Femur (tissue), 1 donor: ENCODE measurements around the gene COL2A1.

Experiments
- DNase-seq: peaks from one replicate; pipeline ENCODE4 v3.0.0-alpha.2; 2017

COL2A1 gene

DNA sequence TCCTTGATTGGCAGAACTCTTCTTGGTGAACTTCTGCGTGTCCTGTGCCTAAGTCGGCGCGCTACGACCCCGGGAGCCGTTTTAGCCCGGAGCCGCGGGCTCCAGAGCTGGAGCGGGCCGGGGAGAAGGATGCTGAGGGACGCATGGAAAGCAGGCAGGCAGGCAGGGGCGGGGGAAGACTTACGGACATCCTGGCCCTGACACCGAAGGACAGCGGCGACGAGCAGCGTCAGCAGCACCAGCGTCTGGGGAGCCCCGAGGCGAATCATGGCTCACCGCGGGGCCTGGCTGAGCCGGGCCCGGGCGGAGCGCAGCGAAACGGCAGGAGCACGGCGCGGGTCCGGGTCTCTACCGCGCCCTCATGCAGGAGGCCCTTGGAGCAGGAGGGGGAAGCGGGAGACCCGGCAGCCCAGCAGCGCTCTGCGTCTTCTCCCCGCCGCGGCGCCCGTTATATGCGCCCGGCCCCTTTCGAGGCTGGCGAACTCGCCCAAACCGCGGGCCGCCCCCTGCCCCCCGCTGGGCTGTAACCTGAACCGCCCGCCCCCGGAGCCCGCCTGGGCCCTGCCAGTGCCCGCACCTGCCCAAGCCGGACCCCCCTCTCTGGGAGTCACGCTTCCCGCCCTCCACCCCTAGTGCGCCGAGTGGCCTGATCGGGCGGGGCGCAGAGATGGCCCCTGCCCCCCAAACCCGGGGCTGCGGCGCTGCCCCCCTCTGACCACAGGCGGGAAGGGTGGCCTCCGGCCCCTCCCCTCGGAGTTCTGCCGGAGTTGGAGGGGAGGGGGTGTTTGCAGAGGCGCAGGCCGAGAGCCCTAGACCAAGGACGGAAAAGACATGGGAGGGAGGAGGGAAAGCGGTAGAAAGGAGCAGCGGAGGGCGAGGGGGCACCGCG is at the start of gene COL2A1:
TSS of gene COL2A1 (minus strand) at position 424 of the 889 bp plus-strand sequence. CDS start at position 269, 155 bp downstream.
- DNase-seq: peak; percentile 84

DNA sequence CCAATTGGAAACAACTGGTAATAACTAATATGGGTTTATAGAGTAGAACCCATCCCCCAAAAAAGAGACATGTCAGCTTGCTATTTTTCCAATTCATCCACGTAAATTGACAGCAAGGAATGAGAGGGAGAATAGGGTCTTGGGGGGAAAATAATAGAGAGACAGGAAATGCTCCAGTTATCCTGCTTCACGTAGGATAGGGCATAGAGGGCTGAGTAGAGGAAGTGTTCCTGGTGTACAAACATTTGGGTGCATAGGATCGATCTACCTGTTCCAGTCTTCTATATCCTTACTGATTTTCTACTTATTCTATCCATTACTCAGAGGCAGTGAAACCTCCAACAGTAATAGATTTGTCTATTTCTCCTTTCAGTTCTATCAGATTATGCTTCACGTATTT is 49.6 kb upstream of the COL2A1 start:
- DNase-seq: no peak

DNA sequence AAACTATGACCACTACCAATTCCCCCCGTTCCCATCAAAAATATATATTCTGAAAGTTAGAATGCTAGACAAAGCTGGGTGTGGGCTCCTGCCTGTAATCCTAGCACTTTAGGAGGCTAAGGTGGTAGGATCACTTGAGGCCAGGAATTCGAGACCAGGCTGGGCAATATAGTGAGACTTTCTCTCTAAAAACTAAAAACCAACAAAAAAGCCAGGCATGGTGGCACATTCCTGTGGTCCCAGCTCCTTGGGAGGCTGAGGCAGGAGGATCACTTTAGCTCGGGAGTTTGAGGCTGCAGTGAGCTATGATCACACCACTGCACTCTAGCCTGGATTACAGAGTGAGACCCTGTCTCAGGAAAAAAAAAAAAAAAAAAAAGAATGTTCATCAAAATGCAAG is 48.8 kb upstream of the COL2A1 start:
- no peak for DNase-seq

DNA sequence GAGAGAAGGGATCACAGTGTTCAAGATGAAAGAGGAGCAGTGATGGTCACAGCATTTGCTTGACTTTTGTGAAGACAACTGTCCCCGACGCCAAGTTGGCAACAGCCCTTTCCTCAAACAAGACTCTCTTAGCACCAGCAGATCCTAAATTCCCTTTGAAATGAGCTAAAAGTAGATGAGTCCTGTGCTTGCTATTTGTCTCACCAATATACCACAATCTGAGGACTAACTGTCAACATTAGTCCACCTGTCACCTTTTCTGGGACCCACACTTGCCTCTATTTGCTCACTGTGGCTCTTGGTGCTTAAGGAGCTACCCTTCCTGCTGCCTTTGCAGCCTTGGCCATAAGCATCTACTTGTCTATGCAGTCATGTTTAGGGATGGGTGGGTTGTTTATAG is 47.4 kb upstream of the COL2A1 start:
- no peak for DNase-seq

DNA sequence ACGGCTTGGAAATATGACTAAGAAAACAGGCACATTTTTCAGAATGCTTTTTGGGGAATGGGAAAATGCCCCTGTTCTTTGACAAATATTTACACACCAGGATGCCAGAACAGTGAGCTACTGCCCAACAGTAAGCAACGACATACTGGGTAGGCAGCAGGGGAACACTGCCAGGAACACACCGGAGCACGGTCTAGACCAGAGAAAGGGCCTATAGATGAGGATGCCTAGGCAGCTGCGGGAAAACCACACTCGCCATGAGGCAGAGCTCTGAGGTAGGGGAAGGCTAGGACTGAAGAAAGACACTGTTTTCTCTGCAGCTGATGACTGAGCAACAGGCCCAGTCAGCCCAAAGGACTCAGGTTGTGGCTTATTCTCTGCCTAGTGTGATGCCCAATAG is 45.9 kb upstream of the COL2A1 start:
- DNase-seq: no peak

DNA sequence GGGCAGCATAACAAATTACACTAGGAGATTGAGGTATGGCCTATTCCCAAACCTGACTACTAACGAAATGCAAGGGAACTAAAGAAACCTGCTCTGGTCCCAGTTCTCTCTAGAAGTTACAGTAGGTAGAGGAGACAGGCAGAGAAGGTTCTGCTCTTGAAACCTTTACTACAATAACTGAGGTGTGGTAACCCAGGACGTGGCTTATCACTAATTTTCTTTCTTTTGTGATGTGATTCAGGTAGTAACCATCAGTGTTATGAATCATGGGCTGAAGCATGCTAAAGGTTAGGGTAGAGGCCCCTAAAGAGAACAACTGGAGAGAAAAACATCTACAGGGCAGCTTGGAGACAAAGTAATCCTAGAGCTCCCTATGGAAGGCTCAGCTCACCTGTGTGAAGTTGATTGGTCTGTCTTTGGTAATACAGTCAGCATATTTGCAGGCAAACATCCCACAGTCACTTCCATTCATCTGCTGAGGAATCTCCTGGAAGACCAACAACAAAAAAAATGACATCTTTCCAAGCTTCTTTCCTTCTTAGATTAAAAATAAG is 41.8 kb upstream of the COL2A1 start:
- DNase-seq: no peak

DNA sequence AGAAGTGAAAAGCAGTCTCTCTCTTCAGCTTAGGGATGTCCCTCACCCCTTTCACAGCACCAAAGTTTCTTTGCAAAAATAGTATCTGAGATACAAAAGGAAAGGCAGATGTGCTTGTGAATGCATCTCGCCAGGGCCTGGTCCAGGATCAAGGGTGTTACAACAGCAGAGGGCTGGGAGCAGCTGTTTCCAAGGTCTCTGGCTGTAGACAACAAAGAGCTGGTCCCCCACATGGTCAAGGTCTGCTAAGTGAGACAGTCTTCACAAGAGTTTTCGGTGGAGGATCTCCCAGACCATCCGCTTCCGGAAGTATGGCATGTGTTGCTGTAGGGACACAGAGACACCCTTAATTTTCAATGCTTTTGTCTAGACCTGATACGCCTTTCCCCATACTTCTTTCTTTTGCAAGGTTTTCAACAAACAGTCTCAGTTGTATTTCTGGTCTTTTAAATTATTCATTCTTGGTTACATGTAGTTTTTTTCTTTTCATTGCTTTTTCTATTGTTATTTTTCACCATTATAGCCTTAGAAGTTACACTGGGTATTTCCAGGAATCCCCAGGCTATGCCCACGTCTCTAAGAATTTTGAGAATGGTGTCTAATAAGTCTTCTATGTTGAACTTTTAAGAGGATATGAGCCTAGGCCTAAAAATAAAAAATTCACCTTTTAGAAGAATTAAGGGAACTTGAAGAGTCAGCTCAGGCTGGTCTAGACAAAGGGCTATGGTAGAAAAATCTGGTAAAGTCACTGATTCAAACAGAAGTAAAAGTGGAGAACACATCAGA is 41.0 kb upstream of the COL2A1 start:
- no peak for DNase-seq

DNA sequence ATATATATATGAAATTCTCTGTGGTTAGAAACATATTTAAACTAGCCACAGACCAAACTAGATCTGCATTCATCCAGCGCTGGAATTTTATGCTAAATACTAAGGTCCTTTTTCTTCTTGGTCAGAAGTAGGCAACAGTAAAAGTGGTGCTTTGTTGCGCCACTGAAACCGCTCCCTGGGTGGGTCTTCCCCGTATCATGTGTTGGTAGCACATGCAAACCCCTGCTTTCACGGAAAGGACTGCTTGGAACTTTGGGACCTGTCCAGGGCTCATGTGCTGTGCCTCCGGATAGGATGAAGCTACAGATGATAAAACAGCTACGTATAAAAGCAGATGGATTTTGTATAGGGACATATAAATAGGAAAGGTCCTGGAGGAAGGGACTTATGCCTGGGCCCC is 40.1 kb upstream of the COL2A1 start:
- DNase-seq: no peak

DNA sequence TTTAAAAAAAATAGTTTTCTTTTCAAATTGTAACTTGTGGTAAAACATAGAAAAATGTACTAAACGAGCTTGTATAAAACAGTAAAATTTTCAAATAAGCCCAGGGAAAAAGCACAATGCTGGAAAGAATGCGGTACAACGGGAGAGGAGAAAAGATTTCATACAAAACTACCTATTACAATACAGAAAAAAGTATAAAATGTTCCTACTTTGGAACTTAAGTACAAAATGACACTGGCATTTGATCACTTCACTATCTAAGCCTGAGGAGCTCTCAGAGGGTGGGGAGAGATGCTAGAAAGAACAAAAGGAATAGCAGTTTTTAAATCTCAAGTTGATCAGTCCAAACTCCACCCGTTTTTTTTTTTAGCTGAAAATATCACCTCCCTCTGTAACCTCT is 39.5 kb upstream of the COL2A1 start:
- DNase-seq: no peak

DNA sequence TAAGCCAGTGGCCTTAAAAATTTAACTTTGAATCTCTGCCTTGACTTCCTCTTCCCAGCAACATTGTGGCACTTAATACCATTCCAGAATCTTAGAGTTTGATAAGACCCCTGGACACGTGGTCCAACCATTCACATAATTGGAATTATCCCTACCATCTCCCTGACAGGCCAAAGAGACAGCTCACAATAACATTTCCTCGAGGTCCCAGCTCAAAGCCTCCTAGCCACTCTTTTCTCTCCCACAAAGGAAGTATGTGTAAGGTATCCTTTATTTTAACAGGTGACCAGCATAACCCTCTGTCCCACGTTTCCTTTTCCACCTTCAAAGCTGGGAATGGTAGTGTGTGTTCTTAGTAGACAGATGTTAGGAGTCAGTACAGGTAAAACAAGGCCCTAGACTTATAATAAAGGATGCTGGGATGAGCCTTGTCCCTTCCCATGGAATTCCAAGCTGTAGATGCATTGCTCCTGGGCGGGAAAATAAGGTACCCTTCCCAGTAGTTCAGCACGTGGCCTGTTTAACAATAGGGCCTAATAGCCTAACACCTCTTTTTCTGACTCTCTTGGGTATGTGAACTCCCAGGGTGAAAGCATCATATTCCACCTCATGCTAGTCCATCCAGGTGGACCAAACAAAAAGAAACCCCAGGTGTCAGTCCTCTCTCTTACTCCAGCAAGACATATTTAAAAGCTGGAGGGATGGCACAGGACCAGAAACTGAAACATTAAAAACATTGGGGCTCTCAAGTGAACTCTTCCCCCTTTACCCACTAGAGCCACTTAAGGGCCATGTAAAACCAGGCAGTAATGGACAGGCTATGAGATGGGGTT is 37.5 kb upstream of the COL2A1 start:
- DNase-seq: no peak

DNA sequence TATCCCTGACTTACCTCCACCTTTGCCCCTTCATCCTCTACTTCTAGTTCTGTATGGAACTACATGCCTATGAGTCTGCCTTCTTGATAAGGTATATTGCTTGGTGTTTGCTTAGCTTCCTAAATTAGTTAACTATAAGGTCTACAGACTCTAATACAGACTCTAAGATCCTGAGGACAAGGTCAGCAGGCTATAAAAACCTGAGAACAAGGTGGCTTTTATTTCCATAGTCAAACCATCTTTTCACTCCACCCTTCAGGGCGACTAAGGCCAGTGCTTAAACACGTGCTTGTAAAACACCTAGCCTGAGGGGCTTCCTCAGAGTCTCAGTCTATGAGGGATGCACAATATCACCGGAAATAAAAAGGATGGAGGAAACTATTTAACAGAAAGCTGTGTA is 36.1 kb upstream of the COL2A1 start:
- no peak for DNase-seq

DNA sequence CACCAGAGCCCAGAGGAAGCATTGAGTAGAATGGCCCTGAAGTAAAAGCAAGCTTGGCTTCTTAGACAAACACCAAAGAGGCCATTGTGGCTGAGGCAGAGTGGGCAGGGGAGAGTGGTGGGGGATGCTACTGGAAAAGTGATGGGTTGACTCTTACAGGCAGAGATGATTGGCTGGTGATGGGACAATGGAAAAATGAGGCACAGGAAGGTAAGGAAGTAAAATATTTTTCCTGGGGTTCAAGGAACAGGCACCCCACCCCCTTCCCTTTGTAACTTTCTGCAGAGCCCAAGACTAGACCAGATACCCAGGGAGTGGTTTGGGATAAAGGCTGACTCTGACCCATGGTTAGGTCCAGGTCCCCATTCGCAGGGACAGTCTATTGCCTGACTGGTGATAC is 34.9 kb upstream of the COL2A1 start:
- DNase-seq: no peak

DNA sequence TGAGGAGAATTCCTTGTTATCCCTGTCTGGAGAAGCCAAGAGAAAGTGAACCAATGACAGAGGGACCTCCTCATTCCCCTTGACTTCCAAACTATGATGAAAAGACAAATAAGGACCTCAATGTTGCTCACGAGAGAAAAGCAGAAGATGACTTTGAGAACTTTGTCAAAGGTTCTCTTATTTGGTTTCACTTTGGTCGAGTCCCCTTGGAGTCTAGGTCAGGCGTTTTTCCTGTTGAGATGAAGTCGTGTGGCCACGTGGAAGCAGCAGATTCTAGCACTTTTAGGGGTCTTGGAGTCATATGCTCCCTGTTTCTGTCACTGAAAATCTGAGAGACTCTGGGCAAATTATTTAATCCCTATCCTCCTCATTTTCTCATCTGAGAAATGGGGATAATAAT is 33.8 kb upstream of the COL2A1 start:
- no peak for DNase-seq

DNA sequence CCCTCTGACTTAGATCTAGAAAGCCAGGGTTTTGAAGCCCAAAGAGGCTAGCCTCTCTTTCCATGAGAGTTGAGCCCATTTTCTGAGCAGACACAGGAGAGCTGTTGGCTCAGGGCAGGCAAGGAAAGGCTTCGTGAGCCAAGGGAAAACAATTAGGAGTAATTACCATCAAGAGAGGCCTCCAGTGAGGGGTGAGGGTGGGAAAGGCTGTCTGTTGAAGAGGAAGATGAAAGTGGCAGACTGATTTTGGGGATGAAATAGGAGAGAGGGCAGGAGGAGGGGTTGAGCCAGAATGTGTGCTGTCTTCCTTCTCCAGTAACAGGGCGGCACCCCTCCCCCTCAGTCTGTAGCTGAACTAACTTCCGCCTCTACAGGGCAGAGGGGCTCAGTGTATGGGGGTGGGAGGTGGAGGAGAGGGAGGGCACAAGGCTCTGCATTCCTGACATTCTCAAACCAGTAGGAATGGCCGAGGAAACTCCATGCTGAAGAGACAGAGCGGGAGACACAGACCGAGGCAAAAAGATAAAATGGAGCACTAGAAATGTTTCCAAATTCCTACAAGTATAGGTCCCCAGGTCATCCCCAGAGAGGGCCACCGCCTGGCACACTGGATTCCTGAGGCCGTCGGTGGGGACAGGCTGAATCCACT is 33.1 kb upstream of the COL2A1 start:
- DNase-seq: no peak

DNA sequence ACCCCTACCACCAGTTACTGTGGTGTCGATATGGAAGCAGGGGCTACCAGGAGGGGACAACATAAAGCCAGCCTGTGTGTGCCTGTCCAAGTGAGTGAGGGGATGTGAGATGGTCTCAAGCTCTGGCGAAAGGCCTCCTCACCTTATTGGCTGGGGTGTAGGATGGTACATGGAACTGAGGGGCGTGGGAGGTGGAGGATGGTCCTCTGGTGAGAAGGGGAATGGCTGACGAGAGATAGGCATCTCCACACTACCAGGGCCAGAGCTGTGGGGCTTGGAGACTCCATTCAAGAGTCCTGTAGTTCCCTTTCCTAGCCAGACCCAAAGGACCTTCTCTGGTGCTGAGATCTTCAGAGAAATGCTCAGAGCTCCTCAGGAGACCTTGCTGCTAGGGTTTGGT is 32.5 kb upstream of the COL2A1 start:
- no peak for DNase-seq

DNA sequence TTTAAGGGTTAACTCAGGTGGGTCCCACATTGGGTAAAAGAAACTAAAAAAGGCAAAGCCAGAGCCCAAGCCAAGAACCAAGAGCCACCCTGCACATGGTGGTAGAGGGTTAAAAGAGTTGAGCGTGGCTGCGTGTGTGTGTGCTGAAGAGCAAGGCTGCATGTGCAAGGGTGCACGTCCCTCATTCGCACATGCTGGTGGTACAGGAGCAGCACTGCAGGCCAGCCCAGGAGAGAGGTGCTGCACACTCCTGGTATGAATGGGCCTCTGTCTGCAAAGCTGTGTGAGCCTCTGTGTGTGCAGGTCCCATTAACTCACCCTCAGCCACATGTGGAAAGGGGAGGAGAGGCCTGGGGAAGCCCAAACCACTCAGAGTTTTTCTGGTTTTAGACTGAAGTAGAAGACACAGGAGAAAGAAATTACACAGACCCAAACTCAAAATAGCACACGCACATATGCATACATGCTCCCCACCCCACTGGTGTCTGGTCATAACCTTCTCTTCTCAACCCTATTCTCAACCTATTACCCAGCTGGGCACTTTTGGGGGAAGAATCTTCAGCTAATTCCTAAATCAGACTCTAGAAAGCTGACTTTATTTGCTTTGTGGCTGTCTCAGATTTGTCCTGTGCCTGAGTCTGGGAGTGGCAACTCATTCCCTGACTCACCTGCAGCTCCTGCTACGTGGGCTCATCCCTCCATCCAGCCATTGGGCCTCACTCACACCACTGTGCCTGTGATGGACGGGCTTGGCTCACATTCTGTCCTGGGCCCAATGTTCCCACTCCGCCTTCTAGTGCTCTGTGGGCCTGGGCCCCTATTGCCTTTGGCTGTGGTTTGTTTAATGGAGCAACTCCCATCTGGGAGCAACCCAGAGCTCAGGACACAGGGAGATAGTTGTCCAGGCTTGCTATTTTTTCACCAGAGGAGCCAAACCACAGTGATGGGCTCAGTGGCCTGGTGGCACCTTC is 30.8 kb upstream of the COL2A1 start:
- DNase-seq: no peak

DNA sequence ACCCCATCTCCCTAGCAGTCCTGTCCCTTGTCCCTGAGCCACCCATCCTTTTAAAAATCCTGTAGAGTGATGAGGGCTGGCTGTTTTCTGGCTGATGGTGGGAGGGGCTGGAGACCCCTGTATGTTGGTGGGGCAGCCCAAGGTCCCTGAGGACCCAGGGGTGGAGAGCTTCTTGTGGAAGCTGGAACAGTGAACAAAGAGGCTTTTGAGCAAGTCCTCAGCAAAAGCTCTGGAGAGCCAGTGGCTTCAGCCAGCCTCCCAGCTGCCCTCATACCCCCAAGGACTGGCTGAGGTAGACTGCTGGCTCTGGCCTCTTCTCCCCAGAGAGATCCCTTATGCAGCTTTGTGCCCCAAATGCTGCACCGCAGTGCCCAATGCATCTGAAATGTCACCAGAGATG is 29.2 kb upstream of the COL2A1 start:
- no peak for DNase-seq

DNA sequence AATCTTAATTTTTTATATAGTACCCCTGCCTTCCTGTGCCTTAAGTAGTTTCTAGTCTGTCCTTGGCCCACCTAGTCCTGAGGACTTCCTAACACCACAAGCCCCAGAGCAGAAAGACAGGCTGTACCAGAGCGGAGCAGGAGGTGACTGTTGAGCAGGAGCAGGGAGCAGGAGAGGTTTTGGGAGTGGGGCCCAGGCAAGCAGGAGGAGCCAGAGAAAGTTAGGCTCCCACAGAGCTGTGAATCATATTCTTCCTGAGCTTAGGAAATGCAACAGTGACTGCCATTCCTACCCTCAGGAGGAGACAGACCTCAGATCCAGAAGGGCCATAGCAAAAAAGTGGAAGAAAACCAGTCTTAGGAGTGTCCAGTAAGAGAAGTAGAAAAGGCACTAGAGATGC is 28.3 kb upstream of the COL2A1 start:
- no peak for DNase-seq

DNA sequence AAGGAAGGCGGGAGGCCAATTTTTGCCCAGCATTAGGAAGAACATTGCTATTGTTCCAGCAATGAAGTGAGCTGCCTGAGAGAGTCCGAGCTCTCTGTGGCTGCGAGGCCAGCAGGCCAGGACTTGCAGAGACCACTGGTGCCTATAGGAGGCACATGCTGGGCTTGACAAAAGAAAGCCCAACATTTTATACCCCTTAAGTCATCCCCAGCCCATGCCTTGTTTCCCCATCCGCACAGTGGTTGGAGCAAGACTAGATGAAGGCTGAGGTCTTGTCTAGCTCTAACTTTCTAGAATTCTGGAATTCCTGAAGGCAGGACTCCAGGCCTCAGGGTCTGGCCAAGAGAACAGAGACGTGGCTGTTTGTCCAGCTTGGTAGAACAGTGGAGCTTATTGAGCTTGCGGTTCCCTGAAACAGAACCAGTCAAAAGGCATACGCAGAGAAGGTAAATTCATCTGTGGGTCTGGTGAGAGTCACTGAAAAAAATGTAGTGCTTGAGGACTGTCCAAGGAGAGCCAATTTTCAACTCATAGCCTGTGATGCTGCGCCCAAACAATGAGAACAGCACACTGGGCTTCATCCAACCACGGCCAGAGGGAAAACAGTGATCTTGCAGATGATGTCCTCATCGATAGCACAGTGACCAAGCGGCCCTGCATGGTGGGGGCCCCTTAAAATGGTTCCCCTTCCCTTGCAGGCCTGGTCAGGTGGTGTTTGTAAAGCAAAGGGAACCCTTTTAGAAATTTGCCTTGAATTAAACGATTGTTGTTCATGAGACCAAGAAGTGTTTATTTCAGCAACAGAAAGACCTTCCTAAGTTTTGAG is 27.1 kb upstream of the COL2A1 start:
- no peak for DNase-seq

DNA sequence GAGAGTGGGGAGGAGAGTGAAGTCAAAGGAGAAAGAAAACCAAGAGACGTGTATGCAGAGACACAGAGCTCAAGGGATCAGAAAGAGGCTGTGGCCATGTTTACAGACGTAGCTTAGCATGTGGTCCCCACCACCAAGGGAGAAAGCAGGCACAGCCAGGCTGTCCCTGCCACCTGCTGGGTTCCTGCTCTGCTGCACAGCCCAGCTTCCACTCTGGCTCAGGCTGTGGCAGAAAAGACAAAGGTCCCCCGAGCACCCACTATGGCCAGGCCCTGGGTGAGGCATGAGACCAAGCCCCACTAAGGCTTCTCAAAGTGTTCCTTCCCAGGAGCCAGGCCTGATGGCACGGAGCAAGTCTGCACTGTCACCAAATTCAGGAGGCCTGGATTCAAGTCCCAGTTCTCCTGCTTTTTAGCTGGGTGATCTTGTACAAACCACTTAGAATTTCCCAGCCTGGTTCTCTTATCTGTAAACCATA is 25.9 kb upstream of the COL2A1 start:
- no peak for DNase-seq
